GM12878 (cell line): ENCODE results near the gene ARHGAP26. TPM values are rescaled to one million over a fixed set of nuclear protein-coding genes. Genes with fewer than 3 reads are reported as not detected.
A peak's percentile ranks its signal among the peaks of the same experiment; 100 is the strongest.

ENCODE experiments used
- EED ChIP-seq: sonication (generic); IDR thresholded peaks from 2 replicates; pipeline ENCODE4 v1.6.1; 2016; ENCODE audit warnings: antibody characterized with exemption, low read depth
- FOXK2 ChIP-seq: fragments of 450-650 bp; IDR thresholded peaks from 2 replicates; pipeline ENCODE4 v1.6.1; 2017; ENCODE audit warnings: mild to moderate bottlenecking, moderate library complexity
- HDAC6 ChIP-seq: fragments of 200-600 bp; sonication (generic); IDR thresholded peaks from one replicate; pipeline ENCODE4 v1.8.0; 2017; ENCODE audit warnings: antibody characterized with exemption; ENCODE audit not compliant: unreplicated experiment
- IKZF1 ChIP-seq: fragments of 450-650 bp; conservative IDR thresholded peaks from 2 replicates; pipeline ENCODE4 v1.6.1; 2017; ENCODE audit warnings: antibody characterized with exemption, mild to moderate bottlenecking
- KDM1A ChIP-seq: fragments of 200-600 bp; sonication (generic); IDR thresholded peaks from 2 replicates; pipeline ENCODE4 v1.6.1; 2016; ENCODE audit warnings: borderline replicate concordance
- LARP7 ChIP-seq: fragments of 450-650 bp; IDR thresholded peaks from 2 replicates; pipeline ENCODE4 v1.6.1; 2017; ENCODE audit warnings: mild to moderate bottlenecking
- NR2F1 ChIP-seq: fragments of 450-650 bp; conservative IDR thresholded peaks from 2 replicates; pipeline ENCODE4 v1.6.1; 2017; ENCODE audit warnings: mild to moderate bottlenecking
- SPI1 ChIP-seq: IDR thresholded peaks from 2 replicates; pipeline ENCODE4 v1.6.1; 2011; ENCODE audit warnings: low read depth, mild to moderate bottlenecking, low read length, moderate library complexity, borderline replicate concordance; ENCODE audit not compliant: insufficient read depth
- SUPT20H ChIP-seq: IDR thresholded peaks from 2 replicates; pipeline ENCODE4 v1.6.1; 2011; ENCODE audit warnings: low read depth, mild to moderate bottlenecking, low read length, moderate library complexity, borderline replicate concordance; ENCODE audit not compliant: control insufficient read depth
- TCF12 ChIP-seq: IDR thresholded peaks from 2 replicates; pipeline ENCODE4 v1.6.1; 2011; ENCODE audit warnings: low read depth, mild to moderate bottlenecking, low read length
- ZNF622 ChIP-seq: fragments of 450-650 bp; IDR thresholded peaks from 2 replicates; pipeline ENCODE4 v1.6.1; 2017; ENCODE audit warnings: mild to moderate bottlenecking, inconsistent platforms
- polyA plus RNA-seq, 11 experiments: library from polyadenylated mRNA; depleted of rRNA in 4 of 11; unstranded in 6 of 11; stranded (reverse) in 5 of 11; fragments of >200 nt; fragmentation: Nextera tagmentation in 4 of 11; fragmentation: Illumina TruSeq in 1 of 11; extraction: Ambion mirVana in 4 of 11; extraction: Trizol in 1 of 11; gene quantifications; 1 replicate in 1 of 11; 2 replicates in 10 of 11; pipeline versions ENCODE4 v1.2.1 to v1.2.3, GENCODE V29; 2011 to 2016; ENCODE audit warnings: inconsistent platforms in 2 of 11, missing spikeins in 2 of 11, low read depth in 1 of 11
- total RNA-seq, 4 experiments: library from RNA; depleted of rRNA in 3 of 4; stranded (reverse); fragments of >200 nt in 3 of 4; fragmentation: Illumina TruSeq in 1 of 4; extraction: Trizol in 1 of 4; gene quantifications; 2 replicates each; pipeline versions ENCODE4 v1.2.1 to v1.2.3, GENCODE V29; 2013 to 2021
- TF ChIP-seq, protein P1 (sequence below): fragments of 450-650 bp; formaldehyde crosslinking; IDR thresholded peaks from 2 replicates; pipeline ENCODE4 v1.5.0; 2022; ENCODE audit warnings: mild to moderate bottlenecking, missing genetic modification characterization
- TF ChIP-seq, protein P2 (sequence below): fragments of 450-650 bp; IDR thresholded peaks from 2 replicates; pipeline ENCODE4 v1.6.1; 2017; ENCODE audit warnings: mild to moderate bottlenecking, moderate library complexity
- TF ChIP-seq, protein P3 (sequence below): fragments of 450-650 bp; IDR thresholded peaks from 2 replicates; pipeline ENCODE4 v1.6.1; 2018; ENCODE audit warnings: mild to moderate bottlenecking, low read depth, moderate library complexity; ENCODE audit not compliant: partially characterized antibody
- TF ChIP-seq, protein P4 (sequence below): fragments of 450-650 bp; IDR thresholded peaks from 2 replicates; pipeline ENCODE4 v1.6.1; 2017; ENCODE audit warnings: antibody characterized with exemption, mild to moderate bottlenecking, moderate library complexity

Gene ARHGAP26
- total and polyA plus RNA-seq, 10 of the 15 experiments (the other 5 are each of a cell fraction or from before 2014, with no cell fraction given) = 9.4 to 41.5 (median 19.3) TPM

DNA sequence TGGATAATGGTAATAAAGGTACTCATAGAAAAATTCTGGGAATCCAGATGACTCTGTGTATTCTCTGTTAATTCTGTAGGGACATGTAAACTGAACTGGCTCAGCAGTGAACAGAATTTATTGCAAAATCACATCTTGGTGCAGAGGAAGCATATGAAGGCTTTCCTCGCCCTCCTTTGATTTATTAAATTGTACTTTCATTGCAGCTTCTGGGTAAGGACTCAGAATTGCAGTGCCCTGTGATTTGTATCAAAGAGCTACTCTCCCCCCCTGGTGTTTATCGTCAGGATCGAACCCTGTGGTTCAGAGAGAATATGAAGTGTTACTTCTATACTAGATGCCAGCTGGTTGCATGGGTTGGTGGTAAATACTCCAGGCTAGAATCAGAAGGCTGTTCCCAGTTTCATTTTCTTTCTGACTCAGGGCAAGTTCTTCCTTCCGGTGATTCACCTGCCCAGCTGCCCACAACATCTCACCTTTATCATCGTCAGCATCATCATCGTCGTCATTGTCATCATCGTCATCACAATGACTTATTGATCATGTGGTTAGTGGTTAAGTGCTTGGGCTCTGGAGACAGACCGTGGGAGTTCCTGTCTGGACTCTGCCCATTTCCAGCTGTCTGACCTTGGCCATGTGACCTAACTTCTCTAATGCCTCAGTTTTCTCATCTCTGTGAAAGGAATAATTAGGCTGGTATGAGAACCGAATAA lies 238.8 kb downstream of the ARHGAP26 start (continued):
- TF ChIP-seq, protein P1, sequence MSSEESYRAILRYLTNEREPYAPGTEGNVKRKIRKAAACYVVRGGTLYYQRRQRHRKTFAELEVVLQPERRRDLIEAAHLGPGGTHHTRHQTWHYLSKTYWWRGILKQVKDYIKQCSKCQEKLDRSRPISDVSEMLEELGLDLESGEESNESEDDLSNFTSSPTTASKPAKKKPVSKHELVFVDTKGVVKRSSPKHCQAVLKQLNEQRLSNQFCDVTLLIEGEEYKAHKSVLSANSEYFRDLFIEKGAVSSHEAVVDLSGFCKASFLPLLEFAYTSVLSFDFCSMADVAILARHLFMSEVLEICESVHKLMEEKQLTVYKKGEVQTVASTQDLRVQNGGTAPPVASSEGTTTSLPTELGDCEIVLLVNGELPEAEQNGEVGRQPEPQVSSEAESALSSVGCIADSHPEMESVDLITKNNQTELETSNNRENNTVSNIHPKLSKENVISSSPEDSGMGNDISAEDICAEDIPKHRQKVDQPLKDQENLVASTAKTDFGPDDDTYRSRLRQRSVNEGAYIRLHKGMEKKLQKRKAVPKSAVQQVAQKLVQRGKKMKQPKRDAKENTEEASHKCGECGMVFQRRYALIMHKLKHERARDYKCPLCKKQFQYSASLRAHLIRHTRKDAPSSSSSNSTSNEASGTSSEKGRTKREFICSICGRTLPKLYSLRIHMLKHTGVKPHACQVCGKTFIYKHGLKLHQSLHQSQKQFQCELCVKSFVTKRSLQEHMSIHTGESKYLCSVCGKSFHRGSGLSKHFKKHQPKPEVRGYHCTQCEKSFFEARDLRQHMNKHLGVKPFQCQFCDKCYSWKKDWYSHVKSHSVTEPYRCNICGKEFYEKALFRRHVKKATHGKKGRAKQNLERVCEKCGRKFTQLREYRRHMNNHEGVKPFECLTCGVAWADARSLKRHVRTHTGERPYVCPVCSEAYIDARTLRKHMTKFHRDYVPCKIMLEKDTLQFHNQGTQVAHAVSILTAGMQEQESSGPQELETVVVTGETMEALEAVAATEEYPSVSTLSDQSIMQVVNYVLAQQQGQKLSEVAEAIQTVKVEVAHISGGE (CRISPR knock-in tag) = no peak
- TF ChIP-seq TCF12 = peak; percentile 98
- TF ChIP-seq FOXK2 = no peak
- TF ChIP-seq, protein P2, sequence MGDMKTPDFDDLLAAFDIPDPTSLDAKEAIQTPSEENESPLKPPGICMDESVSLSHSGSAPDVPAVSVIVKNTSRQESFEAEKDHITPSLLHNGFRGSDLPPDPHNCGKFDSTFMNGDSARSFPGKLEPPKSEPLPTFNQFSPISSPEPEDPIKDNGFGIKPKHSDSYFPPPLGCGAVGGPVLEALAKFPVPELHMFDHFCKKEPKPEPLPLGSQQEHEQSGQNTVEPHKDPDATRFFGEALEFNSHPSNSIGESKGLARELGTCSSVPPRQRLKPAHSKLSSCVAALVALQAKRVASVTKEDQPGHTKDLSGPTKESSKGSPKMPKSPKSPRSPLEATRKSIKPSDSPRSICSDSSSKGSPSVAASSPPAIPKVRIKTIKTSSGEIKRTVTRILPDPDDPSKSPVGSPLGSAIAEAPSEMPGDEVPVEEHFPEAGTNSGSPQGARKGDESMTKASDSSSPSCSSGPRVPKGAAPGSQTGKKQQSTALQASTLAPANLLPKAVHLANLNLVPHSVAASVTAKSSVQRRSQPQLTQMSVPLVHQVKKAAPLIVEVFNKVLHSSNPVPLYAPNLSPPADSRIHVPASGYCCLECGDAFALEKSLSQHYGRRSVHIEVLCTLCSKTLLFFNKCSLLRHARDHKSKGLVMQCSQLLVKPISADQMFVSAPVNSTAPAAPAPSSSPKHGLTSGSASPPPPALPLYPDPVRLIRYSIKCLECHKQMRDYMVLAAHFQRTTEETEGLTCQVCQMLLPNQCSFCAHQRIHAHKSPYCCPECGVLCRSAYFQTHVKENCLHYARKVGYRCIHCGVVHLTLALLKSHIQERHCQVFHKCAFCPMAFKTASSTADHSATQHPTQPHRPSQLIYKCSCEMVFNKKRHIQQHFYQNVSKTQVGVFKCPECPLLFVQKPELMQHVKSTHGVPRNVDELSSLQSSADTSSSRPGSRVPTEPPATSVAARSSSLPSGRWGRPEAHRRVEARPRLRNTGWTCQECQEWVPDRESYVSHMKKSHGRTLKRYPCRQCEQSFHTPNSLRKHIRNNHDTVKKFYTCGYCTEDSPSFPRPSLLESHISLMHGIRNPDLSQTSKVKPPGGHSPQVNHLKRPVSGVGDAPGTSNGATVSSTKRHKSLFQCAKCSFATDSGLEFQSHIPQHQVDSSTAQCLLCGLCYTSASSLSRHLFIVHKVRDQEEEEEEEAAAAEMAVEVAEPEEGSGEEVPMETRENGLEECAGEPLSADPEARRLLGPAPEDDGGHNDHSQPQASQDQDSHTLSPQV = peak; percentile 95
- TF ChIP-seq, protein P3, sequence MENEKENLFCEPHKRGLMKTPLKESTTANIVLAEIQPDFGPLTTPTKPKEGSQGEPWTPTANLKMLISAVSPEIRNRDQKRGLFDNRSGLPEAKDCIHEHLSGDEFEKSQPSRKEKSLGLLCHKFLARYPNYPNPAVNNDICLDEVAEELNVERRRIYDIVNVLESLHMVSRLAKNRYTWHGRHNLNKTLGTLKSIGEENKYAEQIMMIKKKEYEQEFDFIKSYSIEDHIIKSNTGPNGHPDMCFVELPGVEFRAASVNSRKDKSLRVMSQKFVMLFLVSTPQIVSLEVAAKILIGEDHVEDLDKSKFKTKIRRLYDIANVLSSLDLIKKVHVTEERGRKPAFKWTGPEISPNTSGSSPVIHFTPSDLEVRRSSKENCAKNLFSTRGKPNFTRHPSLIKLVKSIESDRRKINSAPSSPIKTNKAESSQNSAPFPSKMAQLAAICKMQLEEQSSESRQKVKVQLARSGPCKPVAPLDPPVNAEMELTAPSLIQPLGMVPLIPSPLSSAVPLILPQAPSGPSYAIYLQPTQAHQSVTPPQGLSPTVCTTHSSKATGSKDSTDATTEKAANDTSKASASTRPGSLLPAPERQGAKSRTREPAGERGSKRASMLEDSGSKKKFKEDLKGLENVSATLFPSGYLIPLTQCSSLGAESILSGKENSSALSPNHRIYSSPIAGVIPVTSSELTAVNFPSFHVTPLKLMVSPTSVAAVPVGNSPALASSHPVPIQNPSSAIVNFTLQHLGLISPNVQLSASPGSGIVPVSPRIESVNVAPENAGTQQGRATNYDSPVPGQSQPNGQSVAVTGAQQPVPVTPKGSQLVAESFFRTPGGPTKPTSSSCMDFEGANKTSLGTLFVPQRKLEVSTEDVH = peak; percentile 94
- TF ChIP-seq EED = peak; percentile 99
- TF ChIP-seq, protein P4, sequence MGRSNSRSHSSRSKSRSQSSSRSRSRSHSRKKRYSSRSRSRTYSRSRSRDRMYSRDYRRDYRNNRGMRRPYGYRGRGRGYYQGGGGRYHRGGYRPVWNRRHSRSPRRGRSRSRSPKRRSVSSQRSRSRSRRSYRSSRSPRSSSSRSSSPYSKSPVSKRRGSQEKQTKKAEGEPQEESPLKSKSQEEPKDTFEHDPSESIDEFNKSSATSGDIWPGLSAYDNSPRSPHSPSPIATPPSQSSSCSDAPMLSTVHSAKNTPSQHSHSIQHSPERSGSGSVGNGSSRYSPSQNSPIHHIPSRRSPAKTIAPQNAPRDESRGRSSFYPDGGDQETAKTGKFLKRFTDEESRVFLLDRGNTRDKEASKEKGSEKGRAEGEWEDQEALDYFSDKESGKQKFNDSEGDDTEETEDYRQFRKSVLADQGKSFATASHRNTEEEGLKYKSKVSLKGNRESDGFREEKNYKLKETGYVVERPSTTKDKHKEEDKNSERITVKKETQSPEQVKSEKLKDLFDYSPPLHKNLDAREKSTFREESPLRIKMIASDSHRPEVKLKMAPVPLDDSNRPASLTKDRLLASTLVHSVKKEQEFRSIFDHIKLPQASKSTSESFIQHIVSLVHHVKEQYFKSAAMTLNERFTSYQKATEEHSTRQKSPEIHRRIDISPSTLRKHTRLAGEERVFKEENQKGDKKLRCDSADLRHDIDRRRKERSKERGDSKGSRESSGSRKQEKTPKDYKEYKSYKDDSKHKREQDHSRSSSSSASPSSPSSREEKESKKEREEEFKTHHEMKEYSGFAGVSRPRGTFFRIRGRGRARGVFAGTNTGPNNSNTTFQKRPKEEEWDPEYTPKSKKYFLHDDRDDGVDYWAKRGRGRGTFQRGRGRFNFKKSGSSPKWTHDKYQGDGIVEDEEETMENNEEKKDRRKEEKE = no peak
- peak; percentile 95 for TF ChIP-seq NR2F1
- no peak for TF ChIP-seq SUPT20H
- TF ChIP-seq IKZF1 = peak; percentile 99
- TF ChIP-seq ZNF622 = no peak
- 0 out of 2 replicates have a peak, but pooled peaks have one; percentile 9 for TF ChIP-seq LARP7
- TF ChIP-seq KDM1A = no peak
- no peak for TF ChIP-seq SPI1
- no peak for TF ChIP-seq HDAC6
